NOMO-1 treated with dmso at 0.1 percent for 144 hours (cell line): ENCODE measurements around the gene DAZAP1.
A peak's percentile ranks its signal among the peaks of the same experiment; 100 is the strongest.

Source experiments
- DNase-seq: peaks from one replicate; lab custom pipeline; 2025; ENCODE audit not compliant: unreplicated experiment; lab: John Stamatoyannopoulos, UW

Gene DAZAP1

GRCh38 chr19:1424192-1424955, 17.0 kb downstream of the DAZAP1 start:
- no peak for DNase-seq

GRCh38 chr19:1425102-1425837, 17.9 kb downstream of the DAZAP1 start:
- no peak for DNase-seq

GRCh38 chr19:1425902-1426301, 18.5 kb downstream of the DAZAP1 start:
- no peak for DNase-seq

GRCh38 chr19:1426736-1427135, 19.4 kb downstream of the DAZAP1 start:
- DNase-seq: no peak

GRCh38 chr19:1427221-1427920, 20.0 kb downstream of the DAZAP1 start:
- no peak for DNase-seq

GRCh38 chr19:1428738-1429391, 21.5 kb downstream of the DAZAP1 start:
- no peak for DNase-seq

- no peak for DNase-seq
Measured at GRCh38 chr19:1429750-1430149, 22.4 kb downstream of the DAZAP1 start.

GRCh38 chr19:1430246-1430645, 22.9 kb downstream of the DAZAP1 start:
- no peak for DNase-seq

- DNase-seq: no peak
Measured at GRCh38 chr19:1431759-1432506, 24.5 kb downstream of the DAZAP1 start.

GRCh38 chr19:1432507-1432887, 25.1 kb downstream of the DAZAP1 start:
- no peak for DNase-seq

- no peak for DNase-seq
Measured at GRCh38 chr19:1433119-1434039, 26.0 kb downstream of the DAZAP1 start.

GRCh38 chr19:1434040-1434366, 26.6 kb downstream of the DAZAP1 start:
- no peak for DNase-seq

- no peak for DNase-seq
Measured at GRCh38 chr19:1434577-1435060, 27.2 kb downstream of the DAZAP1 start.

- no peak for DNase-seq
Measured at GRCh38 chr19:1435378-1435989, 28.1 kb downstream of the DAZAP1 start.

GRCh38 chr19:1437609-1438008, 30.2 kb downstream of the DAZAP1 start:
- no peak for DNase-seq

- peak; percentile 88 for DNase-seq
Measured at GRCh38 chr19:1438035-1438932, 30.9 kb downstream of the DAZAP1 start, which contains the start of gene RPS15. TSS of gene RPS15 (plus strand) at chr19:1438396. CDS start at chr19:1438426, 30 bp downstream.

- DNase-seq: no peak
Measured at GRCh38 chr19:1438933-1439354, 31.6 kb downstream of the DAZAP1 start.
